Measurements from ENCODE around the gene FOXP1.

GRCh38 chr3:71325715-71326114 lies 257.8 kb downstream of the FOXP1 start:
- TF ChIP-seq, protein P1, sequence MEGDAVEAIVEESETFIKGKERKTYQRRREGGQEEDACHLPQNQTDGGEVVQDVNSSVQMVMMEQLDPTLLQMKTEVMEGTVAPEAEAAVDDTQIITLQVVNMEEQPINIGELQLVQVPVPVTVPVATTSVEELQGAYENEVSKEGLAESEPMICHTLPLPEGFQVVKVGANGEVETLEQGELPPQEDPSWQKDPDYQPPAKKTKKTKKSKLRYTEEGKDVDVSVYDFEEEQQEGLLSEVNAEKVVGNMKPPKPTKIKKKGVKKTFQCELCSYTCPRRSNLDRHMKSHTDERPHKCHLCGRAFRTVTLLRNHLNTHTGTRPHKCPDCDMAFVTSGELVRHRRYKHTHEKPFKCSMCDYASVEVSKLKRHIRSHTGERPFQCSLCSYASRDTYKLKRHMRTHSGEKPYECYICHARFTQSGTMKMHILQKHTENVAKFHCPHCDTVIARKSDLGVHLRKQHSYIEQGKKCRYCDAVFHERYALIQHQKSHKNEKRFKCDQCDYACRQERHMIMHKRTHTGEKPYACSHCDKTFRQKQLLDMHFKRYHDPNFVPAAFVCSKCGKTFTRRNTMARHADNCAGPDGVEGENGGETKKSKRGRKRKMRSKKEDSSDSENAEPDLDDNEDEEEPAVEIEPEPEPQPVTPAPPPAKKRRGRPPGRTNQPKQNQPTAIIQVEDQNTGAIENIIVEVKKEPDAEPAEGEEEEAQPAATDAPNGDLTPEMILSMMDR (IDR thresholded peaks at IDR 0.05 in 2 of 3, conservative IDR thresholded peaks at IDR 0.05 in 1 of 3; ENCODE audit: insufficient read depth in 2 of 3, low read depth in 1 of 3, low read length in 3 of 3): no peak
- TF ChIP-seq, protein P2, sequence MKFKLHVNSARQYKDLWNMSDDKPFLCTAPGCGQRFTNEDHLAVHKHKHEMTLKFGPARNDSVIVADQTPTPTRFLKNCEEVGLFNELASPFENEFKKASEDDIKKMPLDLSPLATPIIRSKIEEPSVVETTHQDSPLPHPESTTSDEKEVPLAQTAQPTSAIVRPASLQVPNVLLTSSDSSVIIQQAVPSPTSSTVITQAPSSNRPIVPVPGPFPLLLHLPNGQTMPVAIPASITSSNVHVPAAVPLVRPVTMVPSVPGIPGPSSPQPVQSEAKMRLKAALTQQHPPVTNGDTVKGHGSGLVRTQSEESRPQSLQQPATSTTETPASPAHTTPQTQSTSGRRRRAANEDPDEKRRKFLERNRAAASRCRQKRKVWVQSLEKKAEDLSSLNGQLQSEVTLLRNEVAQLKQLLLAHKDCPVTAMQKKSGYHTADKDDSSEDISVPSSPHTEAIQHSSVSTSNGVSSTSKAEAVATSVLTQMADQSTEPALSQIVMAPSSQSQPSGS (CRISPR knock-in tag; IDR thresholded peaks at IDR 0.05): no peak
- TF ChIP-seq GATA2 (CRISPR knock-in tag; IDR thresholded peaks at IDR 0.05): no peak
- TF ChIP-seq RFX5 (IDR thresholded peaks at IDR 0.05; ENCODE audit: low read depth, low read length): no peak
- TF ChIP-seq KDM1A (IDR thresholded peaks at IDR 0.05): no peak
- no peak for TF ChIP-seq BACH1 (tag; IDR thresholded peaks at IDR 0.05)
